Measurements from ENCODE around the gene EXOC4. TPM values are rescaled to one million over a fixed set of nuclear protein-coding genes. Genes with fewer than 3 reads are reported as not detected.
"Not testable (repeated sequence)": the region's sequence is repeated elsewhere in the genome, so short reads cannot be mapped to it uniquely, and the experiment has no call there.

EXOC4 gene
- total and polyA plus RNA-seq, 2 donors (not counting 3 experiments of a cell fraction or from before 2014, with no cell fraction given) = 20.3 to 73.1 TPM

GRCh38 chr7:133777701-133778100, 524.8 kb downstream of the EXOC4 start:
- TF ChIP-seq EZH2 (IDR thresholded peaks at IDR 0.05; ENCODE audit: borderline replicate concordance, low read depth, low read length, severe bottlenecking) (no peak), MAX (IDR thresholded peaks at IDR 0.05; ENCODE audit: insufficient read depth, insufficient read length) (no peak), POLR2AphosphoS5 (IDR thresholded peaks at IDR 0.05; ENCODE audit: insufficient read depth, low read depth, low read length) (no peak)
- H3K9me3 ChIP-seq (replicated peaks; ENCODE audit: control insufficient read depth, insufficient read depth, low read length) = no peaks in the 10 kb centered on the region
- no peak overlapping the region for H3K4me3 ChIP-seq (replicated peaks in 1 of 3; ENCODE audit: insufficient read depth in 1 of 3, low read depth in 1 of 3, low read length in 3 of 3)
- no peak overlapping the region for H3K27ac ChIP-seq (ENCODE audit: insufficient read depth, low read depth, low read length)
- intact Hi-C loops (cut with micrococcal nuclease) = no loop called here
- POLR2A ChIA-PET = interaction anchor here (0.7 kb wide), 1 partner anchor 308 kb away, joined by 3 read pairs; no protein-coding TSS in a partner anchor
- dilution Hi-C loops (cut with MboI; ENCODE audit: extremely low pct_ligation_motif_present, low sequenced_read_pairs) = no loop called here
- FAIRE-seq (no peak), DNase-seq (ENCODE audit: low read depth, low spot score) (no peak)
- H3K79me2 ChIP-seq (ENCODE audit: control insufficient read depth, insufficient read depth, low read length) = no peaks in the 10 kb centered on the region
- no TSS peak for BruUV-seq (replicated peaks)
- no peaks in the 10 kb centered on the region for H3K27me3 ChIP-seq (ENCODE audit: control insufficient read depth in 2 of 2, insufficient read depth in 2 of 2, low read length in 2 of 2)
- no peak overlapping the region for H2AFZ ChIP-seq (ENCODE audit: low read depth, low read length)
- H3K36me3 ChIP-seq (ENCODE audit: control insufficient read depth in 2 of 2, extremely low read depth in 1 of 2, insufficient read depth in 2 of 2, low read length in 2 of 2) = no peaks in the 10 kb centered on the region
- CTCF ChIA-PET = no interaction called here
- H3K4me1 ChIP-seq (ENCODE audit: control insufficient read depth, extremely low read depth, insufficient read depth, low read length) = no peaks in the 10 kb centered on the region
- no peaks in the 10 kb centered on the region for H4K20me1 ChIP-seq (replicated peaks; ENCODE audit: control insufficient read depth, extremely low read depth, insufficient read depth, low read length)
- no peak overlapping the region for H3K9ac ChIP-seq (replicated peaks; ENCODE audit: extremely low read depth, insufficient read depth, low read length)
- H3K9me1 ChIP-seq (replicated peaks; ENCODE audit: control insufficient read depth, extremely low read depth, insufficient read depth, low read length) = no peaks in the 10 kb centered on the region
- H3K4me2 ChIP-seq (ENCODE audit: insufficient read depth, low read length) = no peak overlapping the region

- Histone ChIP-seq H3K36me3 (ENCODE audit: control insufficient read depth in 2 of 2, extremely low read depth in 1 of 2, insufficient read depth in 2 of 2, low read length in 2 of 2) (no peaks in the 10 kb centered on the region), H3K27me3 (ENCODE audit: control insufficient read depth in 2 of 2, insufficient read depth in 2 of 2, low read length in 2 of 2) (no peaks in the 10 kb centered on the region), H3K4me2 (ENCODE audit: insufficient read depth, low read length) (no peak overlapping the region), H2AFZ (ENCODE audit: low read depth, low read length) (no peak overlapping the region), H4K20me1 (replicated peaks; ENCODE audit: control insufficient read depth, extremely low read depth, insufficient read depth, low read length) (no peaks in the 10 kb centered on the region), H3K9me1 (replicated peaks; ENCODE audit: control insufficient read depth, extremely low read depth, insufficient read depth, low read length) (no peaks in the 10 kb centered on the region), H3K27ac (ENCODE audit: insufficient read depth, low read depth, low read length) (no peak overlapping the region), H3K9ac (replicated peaks; ENCODE audit: extremely low read depth, insufficient read depth, low read length) (no peak overlapping the region), H3K4me1 (ENCODE audit: control insufficient read depth, extremely low read depth, insufficient read depth, low read length) (no peaks in the 10 kb centered on the region), H3K79me2 (ENCODE audit: control insufficient read depth, insufficient read depth, low read length) (no peaks in the 10 kb centered on the region), H3K9me3 (replicated peaks; ENCODE audit: control insufficient read depth, insufficient read depth, low read length) (no peaks in the 10 kb centered on the region), H3K4me3 (replicated peaks in 1 of 3; ENCODE audit: insufficient read depth in 1 of 3, low read depth in 1 of 3, low read length in 3 of 3) (no peak overlapping the region)
- dilution Hi-C loops (cut with MboI; ENCODE audit: extremely low pct_ligation_motif_present, low sequenced_read_pairs) (no loop called here), intact Hi-C loops (cut with micrococcal nuclease) (no loop called here)
- TF ChIP-seq GATA2 (IDR thresholded peaks at IDR 0.05; ENCODE audit: insufficient read depth, insufficient read length, low read depth, low read length) = no peak
- no peak for TF ChIP-seq POLR2A (IDR thresholded peaks at IDR 0.05; ENCODE audit: low read depth, low read length)
- no peak for TF ChIP-seq JUN (IDR thresholded peaks at IDR 0.05; ENCODE audit: borderline replicate concordance, insufficient read depth, insufficient read length, low read depth)
- no peak for TF ChIP-seq FOS (IDR thresholded peaks at IDR 0.05; ENCODE audit: borderline replicate concordance, insufficient read depth, low read length)
- no peak for TF ChIP-seq POLR2AphosphoS5 (IDR thresholded peaks at IDR 0.05; ENCODE audit: insufficient read depth, low read depth, low read length)
- ChIA-PET CTCF (no interaction called here), POLR2A (no interaction called here)
- FAIRE-seq = no peak
- DNase-seq (ENCODE audit: low read depth, low spot score) = no peak
- BruUV-seq (replicated peaks) = no TSS peak
Measured at GRCh38 chr7:133778472-133778871, 525.6 kb downstream of the EXOC4 start.

- H3K9me1 ChIP-seq (replicated peaks; ENCODE audit: control insufficient read depth, extremely low read depth, insufficient read depth, low read length); BruUV-seq (replicated peaks); H3K9ac ChIP-seq (replicated peaks; ENCODE audit: extremely low read depth, insufficient read depth, low read length); H3K36me3 ChIP-seq (ENCODE audit: control insufficient read depth in 2 of 2, extremely low read depth in 1 of 2, insufficient read depth in 2 of 2, low read length in 2 of 2); FAIRE-seq; H3K27me3 ChIP-seq (ENCODE audit: control insufficient read depth in 2 of 2, insufficient read depth in 2 of 2, low read length in 2 of 2); dilution Hi-C loops (cut with MboI; ENCODE audit: extremely low pct_ligation_motif_present, low sequenced_read_pairs); CTCF ChIA-PET; H3K4me3 ChIP-seq (replicated peaks in 1 of 3; ENCODE audit: insufficient read depth in 1 of 3, low read depth in 1 of 3, low read length in 3 of 3); H3K27ac ChIP-seq (ENCODE audit: insufficient read depth, low read depth, low read length); intact Hi-C loops (cut with micrococcal nuclease); H3K9me3 ChIP-seq (replicated peaks; ENCODE audit: control insufficient read depth, insufficient read depth, low read length); H3K79me2 ChIP-seq (ENCODE audit: control insufficient read depth, insufficient read depth, low read length); POLR2A ChIA-PET; H3K4me2 ChIP-seq (ENCODE audit: insufficient read depth, low read length); H2AFZ ChIP-seq (ENCODE audit: low read depth, low read length); H3K4me1 ChIP-seq (ENCODE audit: control insufficient read depth, extremely low read depth, insufficient read depth, low read length); DNase-seq (ENCODE audit: low read depth, low spot score); H4K20me1 ChIP-seq (replicated peaks; ENCODE audit: control insufficient read depth, extremely low read depth, insufficient read depth, low read length): not testable (repeated sequence)
Measured at GRCh38 chr7:133779538-133779937, 526.7 kb downstream of the EXOC4 start.
